A549 (cell line): ENCODE results near the gene STAT5B. TPM values are rescaled to one million over a fixed set of nuclear protein-coding genes. Genes with fewer than 3 reads are reported as not detected.
A peak's percentile ranks its signal among the peaks of the same experiment; 100 is the strongest.

Source experiments
- ATAC-seq, 2 experiments: fragments of 200-7000 bp in 1 of 2; fragments of >200 bp in 1 of 2; cut with Nextera tagmentation in 1 of 2; cut with Tn5 transposase in 1 of 2; 3 replicates each; pipeline versions ENCODE4 v1.8.0 to v1.9.1; 2018 to 2020; ENCODE audit warnings: mild to moderate bottlenecking in 1 of 2, moderate library complexity in 1 of 2
- CTCF ChIA-PET: fragments of 300-600 bp; sonication (Branson Sonifier 250); formaldehyde crosslinking; extraction: SDS; loops from one replicate; lab custom pipeline; 2021; ENCODE audit warnings: antibody characterized with exemption, inconsistent platforms; lab: Yijun Ruan, JAX
- POLR2A ChIA-PET: fragments of 350-600 bp; formaldehyde crosslinking; extraction: SDS; loops from one replicate; lab custom pipeline; 2021; ENCODE audit warnings: antibody characterized with exemption, inconsistent platforms; lab: Yijun Ruan, JAX
- DNase-seq, 2 experiments: peaks; one replicate each; pipeline versions ENCODE4 v3.0.0 to v3.0.0-alpha.2; 2011 to 2016; ENCODE audit warnings: low read depth in 1 of 2, low spot score in 1 of 2
- FAIRE-seq: peaks from 2 replicates; lab custom pipeline; 2011; peaks lifted over from hg19 to GRCh38; lab: Jason Lieb, UNC
- H3K27ac ChIP-seq, 2 experiments: fragments of >200 bp; sonication (Bioruptor Twin); formaldehyde crosslinking; 3 replicates each; pipeline ENCODE4 v1.5.1; 2016 to 2017
- H3K4me1 ChIP-seq: fragments of >200 bp; sonication (Bioruptor Twin); formaldehyde crosslinking; 3 replicates; pipeline ENCODE4 v1.6.1; 2016
- H3K4me2 ChIP-seq: fragments of >200 bp; sonication (Bioruptor Twin); formaldehyde crosslinking; 3 replicates; pipeline ENCODE4 v1.6.1; 2016
- H3K4me3 ChIP-seq: fragments of >200 bp; sonication (Bioruptor Twin); formaldehyde crosslinking; 3 replicates; pipeline ENCODE4 v1.5.1; 2016
- H3K9me3 ChIP-seq: fragments of >200 bp; sonication (Bioruptor Twin); formaldehyde crosslinking; 3 replicates; pipeline ENCODE4 v1.6.1; 2016
- BCL3 ChIP-seq: fragments of >200 bp; sonication (Bioruptor Twin); formaldehyde crosslinking; IDR thresholded peaks from 3 replicates; pipeline ENCODE4 v1.6.1; 2016
- CBX2 ChIP-seq: fragments of 200-600 bp; sonication (generic); IDR thresholded peaks from 2 replicates; pipeline ENCODE4 v1.6.1; 2016; ENCODE audit warnings: low read depth, mild to moderate bottlenecking, borderline replicate concordance
- CEBPB ChIP-seq, 2 experiments: fragments of >200 bp in 1 of 2; sonication (Bioruptor Twin) in 1 of 2; formaldehyde crosslinking in 1 of 2; IDR thresholded peaks; 2 replicates each; pipeline ENCODE4 v1.6.1; 2012 to 2016
- CHD2 ChIP-seq: fragments of 150-350 bp; IDR thresholded peaks from 2 replicates; pipeline ENCODE4 v1.6.1; 2014; ENCODE audit warnings: low read length; ENCODE audit not compliant: partially characterized antibody
- CHD4 ChIP-seq: fragments of 200-600 bp; sonication (generic); IDR thresholded peaks from 2 replicates; pipeline ENCODE4 v1.6.1; 2016; ENCODE audit warnings: antibody characterized with exemption, mild to moderate bottlenecking, borderline replicate concordance
- CTCF ChIP-seq: fragments of >200 bp; sonication (Bioruptor Twin); formaldehyde crosslinking; IDR thresholded peaks from 3 replicates; pipeline ENCODE4 v1.5.1; 2016
- ESRRA ChIP-seq: fragments of 150-350 bp; IDR thresholded peaks from 2 replicates; pipeline ENCODE4 v1.6.1; 2014; ENCODE audit warnings: mild to moderate bottlenecking, low read length, borderline replicate concordance
- FOSL2 ChIP-seq, 2 experiments: fragments of 450-650 bp in 1 of 2; fragments of >200 bp in 1 of 2; sonication (Bioruptor Twin) in 1 of 2; formaldehyde crosslinking; IDR thresholded peaks; 2 replicates each; pipeline versions ENCODE4 v1.5.0 to v1.6.1; 2016 to 2020; ENCODE audit warnings: mild to moderate bottlenecking in 1 of 2, moderate library complexity in 1 of 2
- GATA3 ChIP-seq: IDR thresholded peaks from 2 replicates; pipeline ENCODE4 v1.6.1; 2012; ENCODE audit warnings: borderline replicate concordance
- HDAC2 ChIP-seq: fragments of 200-600 bp; sonication (generic); IDR thresholded peaks from 2 replicates; pipeline ENCODE4 v1.6.1; 2016
- HOXA7 ChIP-seq: fragments of 250-450 bp; sonication (Bioruptor Pico); IDR thresholded peaks from 2 replicates; pipeline ENCODE4 v1.5.0; 2020; ENCODE audit warnings: mild to moderate bottlenecking, moderate library complexity
- JUN ChIP-seq, 2 experiments: fragments of >200 bp; sonication (Bioruptor Twin); formaldehyde crosslinking; IDR thresholded peaks; 2 replicates in 1 of 2; 3 replicates in 1 of 2; pipeline ENCODE4 v1.6.1; 2016 to 2017
- MAFK ChIP-seq: fragments of 450-650 bp; IDR thresholded peaks from 2 replicates; pipeline ENCODE4 v1.6.1; 2014; ENCODE audit not compliant: partially characterized antibody
- MAX ChIP-seq: IDR thresholded peaks from 2 replicates; pipeline ENCODE4 v1.6.1; 2012
- NFE2L2 ChIP-seq: fragments of 150-350 bp; conservative IDR thresholded peaks from 2 replicates; pipeline ENCODE4 v1.6.1; 2014; ENCODE audit warnings: low read length
- NPAS2 ChIP-seq: fragments of 250-450 bp; sonication (Bioruptor Pico); IDR thresholded peaks from 2 replicates; pipeline ENCODE4 v1.8.0; 2022; ENCODE audit warnings: mild to moderate bottlenecking, moderate library complexity, borderline replicate concordance
- NR3C1 ChIP-seq: fragments of >200 bp; sonication (Bioruptor Twin); formaldehyde crosslinking; IDR thresholded peaks from 3 replicates; pipeline ENCODE4 v1.6.1; 2017
- PHF8 ChIP-seq: fragments of 200-600 bp; sonication (generic); IDR thresholded peaks from 2 replicates; pipeline ENCODE4 v1.6.1; 2016; ENCODE audit warnings: low read depth, mild to moderate bottlenecking, antibody characterized with exemption, moderate library complexity, borderline replicate concordance
- SMC3 ChIP-seq: fragments of >200 bp; sonication (Bioruptor Twin); formaldehyde crosslinking; IDR thresholded peaks from 3 replicates; pipeline ENCODE4 v1.6.1; 2018; ENCODE audit warnings: inconsistent platforms
- SREBF2 ChIP-seq: fragments of 450-650 bp; IDR thresholded peaks from 2 replicates; pipeline ENCODE4 v1.6.1; 2014; ENCODE audit warnings: mild to moderate bottlenecking, moderate library complexity
- WGBS: methylation state at CpG from one replicate; pipeline ENCODE4 v1.1.6; 2017; ENCODE audit errors: missing lambda C conversion rate; 5-methylcytosine and 5-hydroxymethylcytosine counted together
- polyA plus RNA-seq, 4 experiments: library from polyadenylated mRNA; depleted of rRNA in 3 of 4; stranded (reverse); fragments of >200 nt; fragmentation: RNase III in 1 of 4; extraction: RNeasy Plus Mini Kit Qiagen cat#74134 plus additional on column Dnase treatment in 1 of 4; gene quantifications; 2 replicates in 3 of 4; 3 replicates in 1 of 4; pipeline ENCODE4 v1.2.3, GENCODE V29; 2011 to 2017
- TF ChIP-seq, protein P1 (sequence below): fragments of 150-350 bp; IDR thresholded peaks from 2 replicates; pipeline ENCODE4 v1.6.1; 2014; ENCODE audit warnings: low read depth, mild to moderate bottlenecking, low read length

Gene STAT5B
- polyA plus RNA-seq, 2 of the 4 experiments (the other 2 are of a cell fraction), result 31.2 to 37.6 TPM

- TF ChIP-seq HDAC2 (no peak), CEBPB (IDR thresholded peaks at IDR 0.05) (peak in 1 of 2 experiments; percentile 31; a peak in 1 of 4 replicates)
- no peak for FAIRE-seq
Observed at GRCh38 chr17:42233156-42233555, 43.0 kb downstream of the STAT5B start.

GRCh38 chr17:42230225-42230624, 46.0 kb downstream of the STAT5B start:
- ATAC-seq (no peak), DNase-seq (no peak), FAIRE-seq (no peak)
- H3K4me2 ChIP-seq, result no peak overlapping the region
- POLR2A ChIA-PET, result no interaction called here
- TF ChIP-seq SMC3, result no peak
- TF ChIP-seq GATA3, result no peak
- TF ChIP-seq MAX, result no peak
- TF ChIP-seq SREBF2, result no peak
- TF ChIP-seq MAFK, result no peak
- TF ChIP-seq CTCF, result no peak
- TF ChIP-seq NPAS2 (CRISPR knock-in tag), result no peak
- TF ChIP-seq ESRRA, result no peak
- no peak for TF ChIP-seq NR3C1
- TF ChIP-seq, protein P1, sequence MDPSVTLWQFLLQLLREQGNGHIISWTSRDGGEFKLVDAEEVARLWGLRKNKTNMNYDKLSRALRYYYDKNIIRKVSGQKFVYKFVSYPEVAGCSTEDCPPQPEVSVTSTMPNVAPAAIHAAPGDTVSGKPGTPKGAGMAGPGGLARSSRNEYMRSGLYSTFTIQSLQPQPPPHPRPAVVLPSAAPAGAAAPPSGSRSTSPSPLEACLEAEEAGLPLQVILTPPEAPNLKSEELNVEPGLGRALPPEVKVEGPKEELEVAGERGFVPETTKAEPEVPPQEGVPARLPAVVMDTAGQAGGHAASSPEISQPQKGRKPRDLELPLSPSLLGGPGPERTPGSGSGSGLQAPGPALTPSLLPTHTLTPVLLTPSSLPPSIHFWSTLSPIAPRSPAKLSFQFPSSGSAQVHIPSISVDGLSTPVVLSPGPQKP, result no peak
- no peak for TF ChIP-seq BCL3
- no peak for TF ChIP-seq FOSL2 (IDR thresholded peaks at IDR 0.05)
- no peak for TF ChIP-seq FOSL2 (CRISPR knock-in tag; IDR thresholded peaks at IDR 0.05)
- TF ChIP-seq NFE2L2, result no peak
- TF ChIP-seq CBX2, result no peak
- no peak for TF ChIP-seq CHD2
- TF ChIP-seq CHD4, result no peak
- no peak for TF ChIP-seq PHF8
- no peak for TF ChIP-seq HOXA7 (CRISPR knock-in tag)
- TF ChIP-seq JUN (IDR thresholded peaks at IDR 0.05), result no peak
- CTCF ChIA-PET, result interaction anchor here (0.7 to 2.1 kb wide), 10 partner anchors 11 to 80 kb away, joined by 3 to 7 read pairs (median 4); partner anchors contain the start of genes KCNH4 and STAT5B
- H3K27ac ChIP-seq, result no peak overlapping the region
- H3K9me3 ChIP-seq, result no peaks in the 10 kb centered on the region
- peaks cover 30% of the 10 kb centered on the region; the same call in 2 of the 3 replicates for H3K4me1 ChIP-seq
- no peak overlapping the region for H3K4me3 ChIP-seq
- 83% methylated on average over 5 of the region's 5 CpGs for WGBS

More at GRCh38 chr17:42233156-42233555, 43.0 kb downstream of the STAT5B start:
- Histone ChIP-seq H3K4me2 (peak overlapping the region; percentile 19; the same call in 1 of the 3 replicates), H3K4me3 (no peak overlapping the region), H3K9me3 (no peaks in the 10 kb centered on the region), H3K27ac (no peak overlapping the region), H3K4me1 (peaks cover 21% of the 10 kb centered on the region; the same call in 2 of the 3 replicates)
- ChIA-PET POLR2A (no interaction called here), CTCF (interaction anchor here (1.3 to 2.9 kb wide), 2 partner anchors 10 to 11 kb away, joined by 3 to 14 read pairs; no protein-coding TSS in a partner anchor)
- DNase-seq (no peak), ATAC-seq (no peak)
- 88% methylated on average over 5 of the region's 5 CpGs for WGBS
